K562 (cell line): Measurements from ENCODE around the gene ZNF224. TPM values are rescaled to one million over a fixed set of nuclear protein-coding genes. Genes with fewer than 3 reads are reported as not detected.

Experiments used
- ATAC-seq: fragments of 200-7000 bp; cut with Tn5 transposase; 3 replicates; pipeline ENCODE4 v1.9.1; 2020; ENCODE audit warnings: moderate library complexity
- BruUV-seq: library from RNA; stranded (reverse); fragments of 400-500 nt; replicated peaks from 2 replicates; lab custom pipeline; 2021; lab: Mats Ljungman, UMichigan
- CTCF ChIA-PET: fragments of 300-600 bp; formaldehyde crosslinking; extraction: SDS; loops from one replicate; lab custom pipeline; 2021; ENCODE audit warnings: low intra/inter-chr PET ratio; lab: Yijun Ruan, JAX
- POLR2A ChIA-PET: fragments of 300-600, 350-650 bp; sonication (Branson Sonifier 250); formaldehyde crosslinking; extraction: SDS; loops from one replicate; lab custom pipeline; 2021; ENCODE audit warnings: antibody characterized with exemption, inconsistent platforms; lab: Yijun Ruan, JAX
- DNase-seq, 4 experiments: peaks; one replicate each; pipeline versions ENCODE4 v3.0.0 to v3.0.0-alpha.2; 2011 to 2018; ENCODE audit warnings: low spot score in 3 of 4, mixed read lengths in 3 of 4; ENCODE audit errors: extremely low read depth in 1 of 4
- FAIRE-seq: peaks from 2 replicates; lab custom pipeline; 2011; peaks lifted over from hg19 to GRCh38; lab: Jason Lieb, UNC
- H2AFZ ChIP-seq: 2 replicates; pipeline ENCODE4 v1.6.0; 2011; ENCODE audit warnings: low read depth, low read length, control low read depth, inconsistent platforms
- H3K27ac ChIP-seq: fragments of 200-600 bp; 3 replicates; pipeline ENCODE4 v1.8.0; 2011; ENCODE audit warnings: low read depth, mild to moderate bottlenecking, control low read depth, inconsistent platforms, low read length, moderate library complexity, mixed read lengths; ENCODE audit errors: extremely low read depth
- H3K27me3 ChIP-seq, 2 experiments: fragments of 300-600 bp in 1 of 2; 2 replicates in 1 of 2; 3 replicates in 1 of 2; pipeline versions ENCODE4 v1.6.0 to v1.8.0; 2011; ENCODE audit warnings: inconsistent platforms in 2 of 2, low read length in 2 of 2, mild to moderate bottlenecking in 1 of 2, mixed read lengths in 1 of 2, moderate library complexity in 1 of 2; ENCODE audit not compliant: control insufficient read depth in 2 of 2, insufficient read depth in 2 of 2
- H3K36me3 ChIP-seq: fragments of 300-600 bp; 3 replicates; pipeline ENCODE4 v1.8.0; 2011; ENCODE audit warnings: mild to moderate bottlenecking, low read length, inconsistent platforms; ENCODE audit not compliant: control insufficient read depth, insufficient read depth
- H3K4me1 ChIP-seq, 2 experiments: fragments of 200-600 bp in 1 of 2; replicated peaks in 1 of 2; 2 replicates in 1 of 2; 3 replicates in 1 of 2; pipeline versions ENCODE4 v1.5.1 to v1.8.0; 2011; ENCODE audit warnings: inconsistent platforms in 2 of 2, low read length in 2 of 2, mild to moderate bottlenecking in 1 of 2, mixed read lengths in 1 of 2, moderate library complexity in 1 of 2; ENCODE audit not compliant: control insufficient read depth in 2 of 2, insufficient read depth in 2 of 2
- H3K4me2 ChIP-seq: 2 replicates; pipeline ENCODE4 v1.6.1; 2011; ENCODE audit warnings: low read length, control low read depth, inconsistent platforms, mixed read lengths; ENCODE audit not compliant: insufficient read depth
- H3K4me3 ChIP-seq: fragments of 200-600 bp; sonication (generic), shearing (Covaris generic); 2 replicates; pipeline ENCODE4 v1.5.1; 2016; ENCODE audit warnings: control low read depth, inconsistent platforms
- H3K79me2 ChIP-seq: fragments of 200-600 bp; 3 replicates; pipeline ENCODE4 v1.8.0; 2011; ENCODE audit warnings: low read length, inconsistent platforms; ENCODE audit not compliant: control insufficient read depth, insufficient read depth
- H3K9ac ChIP-seq, 2 experiments: 2 replicates each; pipeline versions ENCODE4 v1.6.0 to v1.6.1; 2011; ENCODE audit warnings: low read depth in 2 of 2, low read length in 2 of 2, control low read depth in 1 of 2, inconsistent platforms in 1 of 2, mild to moderate bottlenecking in 1 of 2, mixed read lengths in 1 of 2; ENCODE audit not compliant: insufficient read depth in 1 of 2
- H3K9me1 ChIP-seq: one replicate; pipeline ENCODE4 v1.6.0; 2011; ENCODE audit warnings: inconsistent platforms, mild to moderate bottlenecking, low read length, moderate library complexity; ENCODE audit not compliant: control insufficient read depth, insufficient read depth
- H3K9me3 ChIP-seq: replicated peaks from 2 replicates; pipeline ENCODE4 v1.5.1; 2011; ENCODE audit warnings: low read depth, low read length, inconsistent platforms; ENCODE audit not compliant: control insufficient read depth, insufficient read depth
- H4K20me1 ChIP-seq: replicated peaks from 2 replicates; pipeline ENCODE4 v1.6.1; 2011; ENCODE audit warnings: low read length, inconsistent platforms, mixed read lengths; ENCODE audit not compliant: control insufficient read depth, insufficient read depth
- ATF7 ChIP-seq: fragments of 450-650 bp; IDR thresholded peaks from 2 replicates; pipeline ENCODE4 v1.7.1; 2014; ENCODE audit warnings: mild to moderate bottlenecking, moderate library complexity
- GATAD2B ChIP-seq: fragments of 450-650 bp; IDR thresholded peaks from 2 replicates; pipeline ENCODE4 v1.6.1; 2017; ENCODE audit warnings: mild to moderate bottlenecking, borderline replicate concordance
- MECOM ChIP-seq: fragments of 250-450 bp; sonication (Bioruptor Pico); IDR thresholded peaks from 2 replicates; pipeline ENCODE4 v1.8.0; 2022; ENCODE audit warnings: inconsistent platforms
- NBN ChIP-seq: fragments of 450-650 bp; IDR thresholded peaks from 2 replicates; pipeline ENCODE4 v1.6.1; 2016; ENCODE audit warnings: low read depth, mild to moderate bottlenecking
- U2AF2 ChIP-seq: fragments of 200-400 bp; formaldehyde crosslinking; optimal IDR thresholded peaks from 2 replicates; pipeline ENCODE3; 2017; ENCODE audit warnings: low read depth, mild to moderate bottlenecking, low read length
- ZEB2 ChIP-seq: fragments of 450-650 bp; IDR thresholded peaks from 2 replicates; pipeline ENCODE4 v1.6.1; 2016
- ZFP30 ChIP-seq: fragments of 250-450 bp; sonication (Bioruptor Pico); IDR thresholded peaks from 2 replicates; pipeline ENCODE4 v1.8.0; 2022; ENCODE audit warnings: moderate library complexity, mild to moderate bottlenecking, inconsistent platforms, borderline replicate concordance
- ZNF707 ChIP-seq: fragments of 250-450 bp; sonication (Bioruptor Pico); conservative IDR thresholded peaks from 2 replicates; pipeline ENCODE4 v1.8.0; 2022; ENCODE audit warnings: inconsistent platforms, mild to moderate bottlenecking, moderate library complexity
- WGBS: fragments of 100-300 bp; shearing (Covaris generic); methylation state at CpG from one replicate; pipeline ENCODE4 v1.1.6; 2016; ENCODE audit warnings: low coverage, mixed read lengths; ENCODE audit not compliant: insufficient coverage; ENCODE audit errors: missing lambda C conversion rate; 5-methylcytosine and 5-hydroxymethylcytosine counted together
- in situ Hi-C: fragments of 300-500 bp; cut with MboI; formaldehyde crosslinking; loops from 4 replicates; pipeline ENCODE4 v1.15.0; 2018; ENCODE audit warnings: inconsistent platforms, mixed read lengths
- intact Hi-C: fragments of 100-400 bp; cut with micrococcal nuclease; formaldehyde crosslinking; loops from 2 replicates; pipeline ENCODE4 v1.14.2; 2022
- polyA plus RNA-seq, 8 experiments: library from polyadenylated mRNA; depleted of rRNA in 4 of 8; stranded (reverse) in 5 of 8; unstranded in 3 of 8; fragments of >200 nt; fragmentation: Nextera tagmentation in 2 of 8; fragmentation: Illumina TruSeq in 1 of 8; extraction: Ambion mirVana in 2 of 8; extraction: Trizol in 1 of 8; gene quantifications; 2 replicates each; pipeline versions ENCODE4 v1.2.1 to v1.2.3, GENCODE V29; 2011 to 2014; ENCODE audit warnings: inconsistent platforms in 1 of 8, missing spikeins in 1 of 8
- total RNA-seq, 7 experiments: library from RNA; depleted of rRNA in 6 of 7; stranded (reverse); fragments of >200 nt in 6 of 7; fragmentation: Illumina TruSeq in 2 of 7; extraction: Trizol in 2 of 7; gene quantifications; 2 replicates each; pipeline versions ENCODE4 v1.2.1 to v1.2.3, GENCODE V29; 2011 to 2021; ENCODE audit warnings: low replicate concordance in 1 of 7
- TF ChIP-seq, protein P1 (sequence below): fragments of 450-650 bp; formaldehyde crosslinking; IDR thresholded peaks from 2 replicates; pipeline ENCODE4 v1.4.0; 2020; ENCODE audit warnings: mild to moderate bottlenecking, mixed read lengths
- TF ChIP-seq, protein P2 (sequence below): IDR thresholded peaks from 2 replicates; pipeline ENCODE4 v1.6.1; 2012; ENCODE audit warnings: low read depth, low read length, improper control_type of control experiment, borderline replicate concordance
- TF ChIP-seq, protein P3 (sequence below), 2 experiments: fragments of 450-650 bp; IDR thresholded peaks; 2 replicates each; pipeline ENCODE4 v1.6.1; 2016; ENCODE audit warnings: mild to moderate bottlenecking in 2 of 2, borderline replicate concordance in 1 of 2, low read depth in 1 of 2, moderate library complexity in 1 of 2

The ZNF224 gene
- total and polyA plus RNA-seq, 9 of the 15 experiments (the other 6 are each of a cell fraction or from before 2014, with no cell fraction given): 4.4 to 15.6 (median 10.0) TPM

DNA sequence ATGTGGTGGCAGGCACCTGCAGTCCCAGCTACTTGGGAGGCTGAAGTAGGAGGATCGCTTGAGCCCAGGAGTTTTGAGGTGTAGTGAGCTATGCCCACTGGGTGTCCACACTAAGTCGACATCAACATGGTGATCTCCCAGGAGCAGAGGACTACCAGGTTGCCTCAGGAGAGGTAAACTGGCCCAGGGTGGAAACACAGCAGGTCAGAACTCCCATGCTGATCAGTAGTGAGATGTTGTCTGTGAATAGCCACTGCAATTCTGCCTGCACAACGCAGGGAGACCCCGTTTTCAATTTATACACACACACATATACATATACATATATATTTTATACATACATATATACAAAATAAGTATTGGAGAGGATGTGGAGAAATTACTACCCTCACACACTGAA, 2.1 kb upstream of the ZNF224 start:
- no peaks in the 10 kb centered on the region for H4K20me1 ChIP-seq
- FAIRE-seq: no peak
- CTCF ChIA-PET: no interaction called here
- TF ChIP-seq ZFP30 (CRISPR knock-in tag): no peak
- no peak for TF ChIP-seq ZNF707 (CRISPR knock-in tag)
- TF ChIP-seq MECOM (CRISPR knock-in tag): no peak
- TF ChIP-seq, protein P1, sequence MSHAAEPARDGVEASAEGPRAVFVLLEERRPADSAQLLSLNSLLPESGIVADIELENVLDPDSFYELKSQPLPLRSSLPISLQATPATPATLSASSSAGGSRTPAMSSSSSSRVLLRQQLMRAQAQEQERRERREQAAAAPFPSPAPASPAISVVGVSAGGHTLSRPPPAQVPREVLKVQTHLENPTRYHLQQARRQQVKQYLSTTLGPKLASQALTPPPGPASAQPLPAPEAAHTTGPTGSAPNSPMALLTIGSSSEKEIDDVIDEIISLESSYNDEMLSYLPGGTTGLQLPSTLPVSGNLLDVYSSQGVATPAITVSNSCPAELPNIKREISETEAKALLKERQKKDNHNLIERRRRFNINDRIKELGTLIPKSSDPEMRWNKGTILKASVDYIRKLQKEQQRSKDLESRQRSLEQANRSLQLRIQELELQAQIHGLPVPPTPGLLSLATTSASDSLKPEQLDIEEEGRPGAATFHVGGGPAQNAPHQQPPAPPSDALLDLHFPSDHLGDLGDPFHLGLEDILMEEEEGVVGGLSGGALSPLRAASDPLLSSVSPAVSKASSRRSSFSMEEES (CRISPR knock-in tag): no peak
- TF ChIP-seq GATAD2B: no peak
- TF ChIP-seq, protein P2, sequence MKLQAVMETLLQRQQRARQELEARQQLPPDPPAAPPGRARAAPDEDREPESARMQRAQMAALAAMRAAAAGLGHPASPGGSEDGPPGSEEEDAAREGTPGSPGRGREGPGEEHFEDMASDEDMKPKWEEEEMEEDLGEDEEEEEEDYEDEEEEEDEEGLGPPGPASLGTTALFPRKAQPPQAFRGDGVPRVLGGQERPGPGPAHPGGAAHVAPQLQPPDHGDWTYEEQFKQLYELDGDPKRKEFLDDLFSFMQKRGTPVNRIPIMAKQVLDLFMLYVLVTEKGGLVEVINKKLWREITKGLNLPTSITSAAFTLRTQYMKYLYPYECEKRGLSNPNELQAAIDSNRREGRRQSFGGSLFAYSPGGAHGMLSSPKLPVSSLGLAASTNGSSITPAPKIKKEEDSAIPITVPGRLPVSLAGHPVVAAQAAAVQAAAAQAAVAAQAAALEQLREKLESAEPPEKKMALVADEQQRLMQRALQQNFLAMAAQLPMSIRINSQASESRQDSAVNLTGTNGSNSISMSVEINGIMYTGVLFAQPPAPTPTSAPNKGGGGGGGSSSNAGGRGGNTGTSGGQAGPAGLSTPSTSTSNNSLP: no peak
- no peak for TF ChIP-seq ATF7
- no peak for TF ChIP-seq ZEB2
- TF ChIP-seq, protein P3, sequence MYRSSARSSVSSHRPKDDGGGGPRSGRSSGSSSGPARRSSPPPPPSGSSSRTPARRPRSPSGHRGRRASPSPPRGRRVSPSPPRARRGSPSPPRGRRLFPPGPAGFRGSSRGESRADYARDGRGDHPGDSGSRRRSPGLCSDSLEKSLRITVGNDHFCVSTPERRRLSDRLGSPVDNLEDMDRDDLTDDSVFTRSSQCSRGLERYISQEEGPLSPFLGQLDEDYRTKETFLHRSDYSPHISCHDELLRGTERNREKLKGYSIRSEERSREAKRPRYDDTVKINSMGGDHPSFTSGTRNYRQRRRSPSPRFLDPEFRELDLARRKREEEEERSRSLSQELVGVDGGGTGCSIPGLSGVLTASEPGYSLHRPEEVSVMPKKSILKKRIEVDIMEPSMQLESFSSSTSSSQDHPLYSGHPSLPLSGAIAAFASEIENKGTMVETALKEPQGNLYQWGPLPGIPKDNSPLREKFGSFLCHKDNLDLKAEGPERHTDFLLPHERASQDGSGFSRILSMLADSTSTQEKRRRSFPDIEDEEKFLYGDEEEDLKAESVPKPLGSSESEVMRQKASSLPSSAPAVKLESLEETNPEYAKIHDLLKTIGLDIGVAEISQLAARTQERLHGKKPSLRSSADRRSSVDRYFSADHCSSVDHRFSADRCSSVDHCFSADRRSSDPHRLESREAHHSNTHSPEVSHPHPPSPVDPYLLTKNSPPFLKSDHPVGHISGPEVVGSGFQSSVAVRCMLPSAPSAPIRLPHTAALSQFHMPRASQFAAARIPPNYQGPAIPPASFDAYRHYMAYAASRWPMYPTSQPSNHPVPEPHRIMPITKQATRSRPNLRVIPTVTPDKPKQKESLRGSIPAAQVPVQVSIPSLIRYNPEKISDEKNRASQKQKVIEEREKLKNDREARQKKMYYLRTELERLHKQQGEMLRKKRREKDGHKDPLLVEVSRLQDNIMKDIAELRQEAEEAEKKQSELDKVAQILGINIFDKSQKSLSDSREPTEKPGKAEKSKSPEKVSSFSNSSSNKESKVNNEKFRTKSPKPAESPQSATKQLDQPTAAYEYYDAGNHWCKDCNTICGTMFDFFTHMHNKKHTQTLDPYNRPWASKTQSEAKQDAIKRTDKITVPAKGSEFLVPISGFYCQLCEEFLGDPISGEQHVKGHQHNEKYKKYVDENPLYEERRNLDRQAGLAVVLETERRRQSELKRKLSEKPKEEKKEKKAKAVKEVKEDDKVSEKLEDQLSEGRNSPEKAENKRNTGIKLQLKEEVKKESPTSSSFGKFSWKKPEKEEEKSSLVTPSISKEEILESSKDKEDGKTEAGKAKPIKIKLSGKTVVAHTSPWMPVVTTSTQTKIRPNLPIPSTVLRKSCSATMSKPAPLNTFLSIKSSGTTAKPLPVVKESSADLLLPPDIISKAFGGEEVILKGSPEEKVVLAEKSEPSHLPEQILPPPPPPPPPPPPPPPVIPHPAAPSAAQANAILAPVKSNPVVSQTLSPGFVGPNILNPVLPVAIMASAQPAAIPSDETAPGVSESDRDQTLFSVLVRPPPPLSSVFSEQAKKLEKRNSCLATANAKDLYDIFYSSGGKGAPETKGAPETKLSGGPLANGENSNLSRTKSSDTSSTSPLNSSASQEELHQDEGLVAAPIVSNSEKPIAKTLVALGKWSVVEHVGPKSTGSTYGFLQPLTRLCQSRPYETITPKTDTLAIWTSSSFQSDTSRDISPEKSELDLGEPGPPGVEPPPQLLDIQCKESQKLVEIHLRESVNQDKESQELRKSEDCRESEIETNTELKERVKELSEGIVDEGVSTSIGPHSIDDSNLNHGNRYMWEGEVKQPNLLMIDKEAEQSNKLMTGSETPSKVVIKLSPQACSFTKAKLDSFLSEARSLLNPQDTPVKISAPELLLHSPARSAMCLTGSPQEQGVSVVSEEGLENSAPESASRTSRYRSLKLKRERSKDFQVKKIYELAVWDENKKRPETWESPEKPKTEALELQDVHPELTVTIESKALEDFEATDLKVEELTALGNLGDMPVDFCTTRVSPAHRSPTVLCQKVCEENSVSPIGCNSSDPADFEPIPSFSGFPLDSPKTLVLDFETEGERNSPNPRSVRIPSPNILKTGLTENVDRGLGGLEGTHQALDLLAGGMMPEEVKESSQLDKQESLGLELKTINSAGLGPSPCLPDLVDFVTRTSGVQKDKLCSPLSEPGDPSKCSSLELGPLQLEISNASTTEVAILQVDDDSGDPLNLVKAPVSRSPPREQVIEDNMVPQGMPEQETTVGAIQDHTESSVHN (IDR thresholded peaks at IDR 0.05; ENCODE audit: borderline replicate concordance in 1 of 2, low read depth in 1 of 2): no peak
- no peak for TF ChIP-seq U2AF2
- TF ChIP-seq NBN: no peak

More for the DNA sequence above, 2.1 kb upstream of the ZNF224 start:
- Histone ChIP-seq H3K27me3 (no peaks in the 10 kb centered on the region), H2AFZ (no peak overlapping the region), H3K27ac (no peak overlapping the region), H3K9me1 (no peaks in the 10 kb centered on the region), H3K4me2 (no peak overlapping the region), H3K9me3 (no peaks in the 10 kb centered on the region), H3K79me2 (peaks cover 12% of the 10 kb centered on the region), H3K4me3 (no peak overlapping the region), H3K4me1 (no peaks in the 10 kb centered on the region; a peak in 1 of 5 replicates), H3K36me3 (0 out of 3 replicates have a peak, but pooled peaks cover under 1% of the 10 kb centered on the region), H3K9ac (no peak overlapping the region)
- ATAC-seq: no peak
- in situ Hi-C loops: no loop called here
- POLR2A ChIA-PET: no interaction called here
- 0% methylated on average over 4 of the region's 4 CpGs for WGBS
- no TSS peak for BruUV-seq
- intact Hi-C loops: no loop called here
- no peak for DNase-seq
